DOHH2 (cell line): ENCODE data around the gene AGK.

Experiments used
- H3F3A ChIP-seq: fragments of 200-600 bp; sonication (generic), shearing (Covaris generic); 2 replicates; pipeline ENCODE4 v1.6.0; 2016; ENCODE audit warnings: antibody characterized with exemption, mild to moderate bottlenecking; ENCODE audit not compliant: control insufficient read depth, insufficient read depth
- H3K27ac ChIP-seq: fragments of 200-600 bp; sonication (generic); 2 replicates; pipeline ENCODE4 v1.5.1; 2014; ENCODE audit warnings: low read depth, mild to moderate bottlenecking, low read length, moderate library complexity
- H3K27me3 ChIP-seq: fragments of 200-600 bp; sonication (generic); 2 replicates; pipeline ENCODE4 v1.6.1; 2014; ENCODE audit warnings: mild to moderate bottlenecking, low read length, mixed read lengths; ENCODE audit not compliant: control insufficient read depth
- H3K36me3 ChIP-seq: fragments of 200-600 bp; sonication (generic); 2 replicates; pipeline ENCODE4 v1.6.1; 2014; ENCODE audit warnings: mild to moderate bottlenecking, low read length, moderate library complexity, mixed read lengths; ENCODE audit not compliant: control insufficient read depth
- H3K4me1 ChIP-seq: fragments of 200-600 bp; sonication (generic); 2 replicates; pipeline ENCODE4 v1.6.1; 2014; ENCODE audit warnings: mild to moderate bottlenecking, low read length, mixed read lengths; ENCODE audit not compliant: control insufficient read depth
- H3K4me2 ChIP-seq: fragments of 200-600 bp; sonication (generic); 2 replicates; pipeline ENCODE4 v1.6.0; 2014; ENCODE audit warnings: mild to moderate bottlenecking, low read length, moderate library complexity
- H3K4me3 ChIP-seq: fragments of 200-600 bp; sonication (generic); 2 replicates; pipeline ENCODE4 v1.5.1; 2014; ENCODE audit warnings: mild to moderate bottlenecking, low read length, mixed read lengths
- H3K79me2 ChIP-seq: fragments of 200-600 bp; sonication (generic); 2 replicates; pipeline ENCODE4 v1.6.1; 2014; ENCODE audit warnings: mild to moderate bottlenecking, low read length, mixed read lengths; ENCODE audit not compliant: control insufficient read depth
- H3K9me2 ChIP-seq: fragments of 200-600 bp; sonication (generic); replicated peaks from 2 replicates; pipeline ENCODE4 v1.6.1; 2014; ENCODE audit warnings: mild to moderate bottlenecking, low read length, mixed read lengths; ENCODE audit not compliant: control insufficient read depth
- H3K9me3 ChIP-seq: fragments of 200-600 bp; sonication (generic); 2 replicates; pipeline ENCODE4 v1.6.1; 2014; ENCODE audit warnings: antibody characterized with exemption, low read length, mixed read lengths; ENCODE audit not compliant: control insufficient read depth, insufficient read depth
- H4K20me1 ChIP-seq: fragments of 200-600 bp; sonication (generic); 2 replicates; pipeline ENCODE4 v1.6.0; 2014; ENCODE audit warnings: low read depth, mild to moderate bottlenecking, antibody characterized with exemption, low read length, moderate library complexity; ENCODE audit not compliant: control insufficient read depth, insufficient read depth
- EZH2phosphoT487 ChIP-seq: fragments of 200-600 bp; sonication (generic); IDR thresholded peaks from 2 replicates; pipeline ENCODE4 v1.6.1; 2017; ENCODE audit warnings: borderline replicate concordance, mild to moderate bottlenecking, antibody characterized with exemption, low read length, moderate library complexity, mixed read lengths
- TF ChIP-seq, protein P1 (sequence below): fragments of 200-600 bp; sonication (generic); IDR thresholded peaks from one replicate; pipeline ENCODE4 v1.5.1; 2014; ENCODE audit warnings: antibody characterized with exemption, mild to moderate bottlenecking, low read depth, low read length; ENCODE audit not compliant: poor library complexity, severe bottlenecking

AGK gene

DNA sequence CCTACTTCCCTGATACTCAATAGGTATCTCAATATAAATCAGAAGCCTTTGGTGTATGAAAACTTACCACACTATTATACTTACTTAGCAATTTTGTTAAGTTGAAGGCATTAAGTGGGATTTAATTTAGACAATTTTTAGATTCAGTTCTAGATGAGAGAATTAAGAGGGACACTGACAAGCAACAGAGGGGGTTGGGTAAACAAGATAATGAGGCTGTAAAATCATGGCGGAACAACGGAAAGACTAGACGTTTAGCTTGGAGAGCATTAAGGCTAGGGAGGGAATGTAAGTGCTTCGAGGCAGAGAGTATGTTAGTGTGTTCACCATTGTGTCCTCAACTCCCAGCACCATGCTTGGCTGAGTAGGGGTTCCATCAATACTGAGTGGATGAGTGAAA, 79.4 kb downstream of the AGK start:
- Histone ChIP-seq H4K20me1 (no peaks in the 10 kb centered on the region), H3K4me2 (no peak overlapping the region), H3K36me3 (peaks cover 11% of the 10 kb centered on the region; the same call in 1 of the 2 replicates), H3K9me3 (no peaks in the 10 kb centered on the region), H3F3A (no peaks in the 10 kb centered on the region), H3K79me2 (no peaks in the 10 kb centered on the region), H3K27me3 (no peaks in the 10 kb centered on the region), H3K27ac (no peak overlapping the region), H3K4me3 (no peak overlapping the region), H3K4me1 (no peaks in the 10 kb centered on the region), H3K9me2 (no peaks in the 10 kb centered on the region)
- TF ChIP-seq, protein P1, sequence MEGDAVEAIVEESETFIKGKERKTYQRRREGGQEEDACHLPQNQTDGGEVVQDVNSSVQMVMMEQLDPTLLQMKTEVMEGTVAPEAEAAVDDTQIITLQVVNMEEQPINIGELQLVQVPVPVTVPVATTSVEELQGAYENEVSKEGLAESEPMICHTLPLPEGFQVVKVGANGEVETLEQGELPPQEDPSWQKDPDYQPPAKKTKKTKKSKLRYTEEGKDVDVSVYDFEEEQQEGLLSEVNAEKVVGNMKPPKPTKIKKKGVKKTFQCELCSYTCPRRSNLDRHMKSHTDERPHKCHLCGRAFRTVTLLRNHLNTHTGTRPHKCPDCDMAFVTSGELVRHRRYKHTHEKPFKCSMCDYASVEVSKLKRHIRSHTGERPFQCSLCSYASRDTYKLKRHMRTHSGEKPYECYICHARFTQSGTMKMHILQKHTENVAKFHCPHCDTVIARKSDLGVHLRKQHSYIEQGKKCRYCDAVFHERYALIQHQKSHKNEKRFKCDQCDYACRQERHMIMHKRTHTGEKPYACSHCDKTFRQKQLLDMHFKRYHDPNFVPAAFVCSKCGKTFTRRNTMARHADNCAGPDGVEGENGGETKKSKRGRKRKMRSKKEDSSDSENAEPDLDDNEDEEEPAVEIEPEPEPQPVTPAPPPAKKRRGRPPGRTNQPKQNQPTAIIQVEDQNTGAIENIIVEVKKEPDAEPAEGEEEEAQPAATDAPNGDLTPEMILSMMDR, result no peak
- no peak for TF ChIP-seq EZH2phosphoT487

DNA sequence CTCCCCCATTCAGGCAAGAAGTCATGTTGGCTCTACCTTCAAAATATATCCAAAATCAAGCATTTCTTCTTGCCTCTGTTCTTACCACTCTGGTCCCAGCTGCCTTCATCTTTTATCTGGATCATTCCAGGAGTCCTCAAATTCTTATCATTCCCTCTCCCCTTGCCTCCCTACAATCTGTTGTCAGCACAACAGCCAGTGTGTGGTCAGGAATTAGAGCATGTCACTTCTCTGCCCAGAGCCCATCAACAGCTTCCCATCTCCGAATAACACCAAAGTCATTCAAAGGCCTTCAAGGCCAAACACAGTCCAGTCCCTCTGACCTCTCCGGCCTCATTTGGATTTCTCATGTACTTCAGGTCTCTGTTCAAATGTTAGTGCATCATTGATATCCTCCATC, 80.3 kb downstream of the AGK start:
- no peak for TF ChIP-seq EZH2phosphoT487
- TF ChIP-seq, protein P1, result no peak
- Histone ChIP-seq H3K9me2 (no peaks in the 10 kb centered on the region), H3K4me1 (no peaks in the 10 kb centered on the region), H3K79me2 (no peaks in the 10 kb centered on the region), H3K4me3 (no peak overlapping the region), H3K27ac (no peak overlapping the region), H4K20me1 (no peaks in the 10 kb centered on the region), H3K27me3 (no peaks in the 10 kb centered on the region), H3F3A (no peaks in the 10 kb centered on the region), H3K36me3 (peaks cover 14% of the 10 kb centered on the region), H3K4me2 (no peak overlapping the region), H3K9me3 (no peaks in the 10 kb centered on the region)

DNA sequence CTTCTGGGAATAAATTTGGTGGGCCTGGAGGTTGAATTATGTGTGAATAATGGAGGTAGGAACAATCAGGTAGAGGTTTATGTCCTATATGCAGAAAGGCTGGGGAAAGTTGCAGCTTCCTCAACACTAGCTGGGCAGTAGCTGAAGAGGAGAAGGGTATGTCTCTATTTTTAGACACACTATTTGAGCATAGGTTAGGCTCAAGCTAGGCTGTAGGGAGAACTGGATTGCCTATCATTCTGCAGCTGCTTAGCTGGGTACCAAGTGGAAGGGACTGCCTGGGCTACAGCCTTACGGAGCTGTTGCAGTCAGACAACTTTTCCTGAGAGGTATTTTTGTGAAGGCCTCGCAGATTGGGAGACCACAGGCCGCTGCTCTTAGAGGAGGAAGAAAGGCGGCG, 82.9 kb downstream of the AGK start:
- no peak for TF ChIP-seq EZH2phosphoT487
- TF ChIP-seq, protein P1, result no peak
- Histone ChIP-seq H3K9me2 (no peaks in the 10 kb centered on the region), H3F3A (no peaks in the 10 kb centered on the region), H3K79me2 (no peaks in the 10 kb centered on the region), H3K4me3 (no peak overlapping the region), H4K20me1 (no peaks in the 10 kb centered on the region), H3K27ac (no peak overlapping the region), H3K4me1 (no peaks in the 10 kb centered on the region), H3K36me3 (peaks cover 21% of the 10 kb centered on the region), H3K27me3 (no peaks in the 10 kb centered on the region), H3K9me3 (no peaks in the 10 kb centered on the region), H3K4me2 (no peak overlapping the region)

GRCh38 chr7:141636053-141636452, 84.8 kb downstream of the AGK start:
- Histone ChIP-seq H3F3A (no peaks in the 10 kb centered on the region), H3K4me1 (no peaks in the 10 kb centered on the region), H3K9me3 (no peaks in the 10 kb centered on the region), H3K9me2 (no peaks in the 10 kb centered on the region), H4K20me1 (no peaks in the 10 kb centered on the region), H3K27ac (no peak overlapping the region), H3K79me2 (no peaks in the 10 kb centered on the region), H3K36me3 (peaks cover 21% of the 10 kb centered on the region), H3K4me2 (no peak overlapping the region), H3K4me3 (no peak overlapping the region), H3K27me3 (no peaks in the 10 kb centered on the region)
- no peak for TF ChIP-seq EZH2phosphoT487
- TF ChIP-seq, protein P1, result no peak
